Kidney (tissue), 14 donors: ENCODE data around the gene NFIA. TPM values are rescaled to one million over a fixed set of nuclear protein-coding genes. Genes with fewer than 3 reads are reported as not detected.

Source experiments
- DNase-seq, 5 donors: peaks; one replicate each; pipeline ENCODE4 v3.0.0-alpha.2; 2013 to 2020
- FAIRE-seq: peaks from 2 replicates; lab custom pipeline; 2012; peaks lifted over from hg19 to GRCh38; lab: Jason Lieb, UNC
- H3K27ac ChIP-seq, 2 donors: one replicate each; pipeline ENCODE4 v1.7.0; 2013; ENCODE audit warnings: low read depth in 2 of 2, low read length in 2 of 2, inconsistent platforms in 1 of 2
- H3K27me3 ChIP-seq: one replicate; pipeline ENCODE4 v1.7.1; 2013; ENCODE audit warnings: low read length, inconsistent platforms; ENCODE audit not compliant: control insufficient read depth, insufficient read depth
- H3K36me3 ChIP-seq, 3 donors: one replicate each; pipeline versions ENCODE4 v1.7.0 to v1.7.1; 2013; ENCODE audit warnings: low read length in 3 of 3, control low read depth in 1 of 3, inconsistent platforms in 1 of 3; ENCODE audit not compliant: insufficient read depth in 3 of 3, control insufficient read depth in 2 of 3
- H3K4me1 ChIP-seq, 3 donors: one replicate each; pipeline versions ENCODE4 v1.7.0 to v1.7.1; 2013; ENCODE audit warnings: low read length in 3 of 3, inconsistent platforms in 1 of 3, low read depth in 1 of 3; ENCODE audit not compliant: control insufficient read depth in 2 of 3, insufficient read depth in 2 of 3
- H3K4me3 ChIP-seq, 3 donors: one replicate each; pipeline versions ENCODE4 v1.7.0 to v1.8.1; 2013; ENCODE audit warnings: low read length in 3 of 3, control low read depth in 1 of 3, inconsistent platforms in 1 of 3
- H3K9ac ChIP-seq, 3 donors: one replicate each; pipeline versions ENCODE4 v1.7.0 to v1.7.1; 2013; ENCODE audit warnings: low read length in 3 of 3, control low read depth in 1 of 3, inconsistent platforms in 1 of 3
- H3K9me3 ChIP-seq, 3 donors: one replicate each; pipeline versions ENCODE4 v1.7.0 to v1.7.1; 2013; ENCODE audit warnings: low read length in 3 of 3, control low read depth in 1 of 3, inconsistent platforms in 1 of 3; ENCODE audit not compliant: control insufficient read depth in 2 of 3, insufficient read depth in 1 of 3
- CTCF ChIP-seq: IDR thresholded peaks from 3 replicates; pipeline ENCODE4 v1.5.1; 2012; ENCODE audit warnings: mild to moderate bottlenecking, moderate library complexity, borderline replicate concordance; ENCODE audit not compliant: insufficient read depth; ENCODE audit errors: extremely low read depth
- intact Hi-C: fragments of 100-400 bp; cut with DNase I; formaldehyde crosslinking; loops from one replicate; pipeline ENCODE4 v1.11.1; 2022
- polyA plus RNA-seq: library from polyadenylated mRNA; stranded (reverse); fragments of 350-450 nt; fragmentation: Illumina TruSeq; extraction: RNeasy Lipid Tissue Mini Kit (QIAGEN cat#74804); gene quantifications from one replicate; pipeline ENCODE4 v1.2.3, GENCODE V29; 2014; ENCODE audit warnings: low read depth, low replicate concordance; ENCODE audit not compliant: insufficient read depth
- total RNA-seq: library from RNA; stranded (reverse); fragmentation: NEBNext Ultra II Directional; extraction: Animal tissue kit (Norgen Biotek cat#: 25700); gene quantifications from one replicate; pipeline ENCODE4 v1.2.1, GENCODE V29; 2021
- donor health status: control.
- donor health status: control.
- donor health status: control.
- donor health status: control.
- donor health status: control.
- donor health status: DM: yes; HTN: yes; CAD: no.
- donor health status: Normal renal cell carcinoma (clear cell type).

NFIA gene
- total and polyA plus RNA-seq, 2 donors from 2014 or later, result 4.8 to 87.5 TPM

GRCh38 chr1:61370177-61370912 is 288.0 kb downstream of the NFIA start:
- Histone ChIP-seq H3K4me1 (no peaks in the 10 kb centered on the region), H3K27ac (no peak overlapping the region), H3K27me3 (no peaks in the 10 kb centered on the region), H3K36me3 (no peaks in the 10 kb centered on the region), H3K9me3 (no peaks in the 10 kb centered on the region), H3K4me3 (no peak overlapping the region), H3K9ac (no peak overlapping the region)
- DNase-seq (peak in 2 of 5 donors; percentile 21 to 51), FAIRE-seq (no peak)
- TF ChIP-seq CTCF, result no peak
- intact Hi-C loops, result no loop called here

GRCh38 chr1:61370913-61371279 is 288.5 kb downstream of the NFIA start:
- FAIRE-seq (no peak), DNase-seq (no peak)
- Histone ChIP-seq H3K27ac (no peak overlapping the region), H3K27me3 (no peaks in the 10 kb centered on the region), H3K9ac (no peak overlapping the region), H3K9me3 (no peaks in the 10 kb centered on the region), H3K4me1 (no peaks in the 10 kb centered on the region), H3K4me3 (no peak overlapping the region), H3K36me3 (no peaks in the 10 kb centered on the region)
- intact Hi-C loops, result no loop called here
- no peak for TF ChIP-seq CTCF

GRCh38 chr1:61372944-61373343 is 290.6 kb downstream of the NFIA start:
- Histone ChIP-seq H3K9me3 (no peaks in the 10 kb centered on the region), H3K9ac (no peak overlapping the region), H3K27ac (no peak overlapping the region), H3K27me3 (no peaks in the 10 kb centered on the region), H3K36me3 (no peaks in the 10 kb centered on the region), H3K4me3 (no peak overlapping the region), H3K4me1 (no peaks in the 10 kb centered on the region)
- no peak for TF ChIP-seq CTCF
- intact Hi-C loops, result no loop called here
- DNase-seq (no peak), FAIRE-seq (no peak)
